WTC11 (cell line): ENCODE measurements around the gene TNNT3. TPM values are rescaled to one million over a fixed set of nuclear protein-coding genes. Genes with fewer than 3 reads are reported as not detected.

Experiments used
- ATAC-seq: fragments of 200-7000 bp; cut with Tn5 transposase; 2 replicates; pipeline ENCODE4 v1.10.0; 2021; ENCODE audit warnings: mild to moderate bottlenecking, moderate library complexity
- CTCF ChIA-PET: fragments of 300-600 bp; sonication (Branson Sonifier 250); formaldehyde crosslinking; loops from one replicate; lab custom pipeline; 2021; ENCODE audit warnings: antibody characterized with exemption; lab: Charles Lee
- POLR2A ChIA-PET: fragments of 350-600 bp; sonication (Branson Sonifier 250); formaldehyde crosslinking; loops from one replicate; lab custom pipeline; 2021; ENCODE audit warnings: antibody characterized with exemption; lab: Charles Lee
- DNase-seq: peaks from one replicate; pipeline ENCODE4 v3.0.0; 2021; ENCODE audit warnings: low spot score
- H3K27ac Mint-ChIP-seq: 2 replicates; pipeline ENCODE4 v1.8.0; 2021; ENCODE audit warnings: mixed read lengths
- H3K27me3 Mint-ChIP-seq: 2 replicates; pipeline ENCODE4 v1.8.0; 2021; ENCODE audit warnings: low read depth, mild to moderate bottlenecking, moderate library complexity, mixed read lengths
- H3K36me3 Mint-ChIP-seq: 2 replicates; pipeline ENCODE4 v1.8.0; 2021; ENCODE audit warnings: mixed read lengths
- H3K4me1 Mint-ChIP-seq: 2 replicates; pipeline ENCODE4 v1.8.0; 2022; ENCODE audit warnings: mixed read lengths
- H3K4me3 Mint-ChIP-seq: 2 replicates; pipeline ENCODE4 v1.8.0; 2021; ENCODE audit warnings: mild to moderate bottlenecking, moderate library complexity, mixed read lengths
- H3K9me3 Mint-ChIP-seq: 2 replicates; pipeline ENCODE4 v1.8.0; 2021; ENCODE audit warnings: mixed read lengths
- ATF2 ChIP-seq: sonication (generic); formaldehyde crosslinking; IDR thresholded peaks from 2 replicates; pipeline ENCODE4 v1.8.1; 2022; ENCODE audit warnings: low read depth, missing genetic modification reagents, borderline replicate concordance
- CREM ChIP-seq: sonication (generic); formaldehyde crosslinking; IDR thresholded peaks from 2 replicates; pipeline ENCODE4 v1.8.1; 2022; ENCODE audit warnings: mild to moderate bottlenecking, missing genetic modification reagents, moderate library complexity
- FOXJ3 ChIP-seq: sonication (generic); formaldehyde crosslinking; IDR thresholded peaks from 2 replicates; pipeline ENCODE4 v1.9.0; 2021; ENCODE audit warnings: missing genetic modification reagents, mild to moderate bottlenecking, borderline replicate concordance
- IRF2 ChIP-seq: sonication (generic); formaldehyde crosslinking; IDR thresholded peaks from 2 replicates; pipeline ENCODE4 v1.8.0; 2022; ENCODE audit warnings: low read depth, missing genetic modification reagents, borderline replicate concordance
- MXD4 ChIP-seq: fragments of 250-450 bp; sonication (Bioruptor Pico); IDR thresholded peaks from 2 replicates; pipeline ENCODE4 v1.8.0; 2021; ENCODE audit warnings: mild to moderate bottlenecking, moderate library complexity, borderline replicate concordance
- NR3C1 ChIP-seq: sonication (generic); formaldehyde crosslinking; conservative IDR thresholded peaks from 2 replicates; pipeline ENCODE4 v1.8.1; 2023; ENCODE audit warnings: low read depth, mild to moderate bottlenecking, missing genetic modification reagents
- PREB ChIP-seq: sonication (generic); formaldehyde crosslinking; IDR thresholded peaks from 2 replicates; pipeline ENCODE4 v1.8.1; 2022; ENCODE audit warnings: mild to moderate bottlenecking, missing genetic modification reagents, moderate library complexity, borderline replicate concordance
- RELA ChIP-seq: sonication (generic); formaldehyde crosslinking; IDR thresholded peaks from 2 replicates; pipeline ENCODE4 v1.8.1; 2022; ENCODE audit warnings: missing genetic modification reagents, mild to moderate bottlenecking, borderline replicate concordance
- SP1 ChIP-seq: sonication (generic); formaldehyde crosslinking; conservative IDR thresholded peaks from 2 replicates; pipeline ENCODE4 v1.8.1; 2022; ENCODE audit warnings: missing genetic modification reagents
- TEAD4 ChIP-seq: sonication (generic); formaldehyde crosslinking; IDR thresholded peaks from 2 replicates; pipeline ENCODE4 v1.8.0; 2022; ENCODE audit warnings: mild to moderate bottlenecking, missing genetic modification reagents
- TP53 ChIP-seq: sonication (generic); formaldehyde crosslinking; IDR thresholded peaks from 2 replicates; pipeline ENCODE4 v1.8.1; 2023; ENCODE audit warnings: mild to moderate bottlenecking, missing genetic modification reagents
- ZNF219 ChIP-seq: sonication (generic); formaldehyde crosslinking; IDR thresholded peaks from 2 replicates; pipeline ENCODE4 v1.8.0; 2023; ENCODE audit warnings: missing genetic modification reagents, mild to moderate bottlenecking, borderline replicate concordance
- ZNF396 ChIP-seq: fragments of 250-450 bp; sonication (Bioruptor Pico); IDR thresholded peaks from 2 replicates; pipeline ENCODE4 v1.8.0; 2021; ENCODE audit warnings: mild to moderate bottlenecking, moderate library complexity, borderline replicate concordance
- ZNF416 ChIP-seq: fragments of 250-450 bp; sonication (Bioruptor Pico); IDR thresholded peaks from 2 replicates; pipeline ENCODE4 v1.9.0; 2021; ENCODE audit warnings: mild to moderate bottlenecking, inconsistent platforms
- total RNA-seq: library from RNA; stranded (reverse); gene quantifications from 3 replicates; pipeline ENCODE4 v1.2.3, GENCODE V29; 2021
- TF ChIP-seq, protein P1 (sequence below): fragments of 250-450 bp; sonication (Bioruptor Pico); IDR thresholded peaks from 2 replicates; pipeline ENCODE4 v1.9.0; 2021; ENCODE audit warnings: mild to moderate bottlenecking
- TF ChIP-seq, protein P2 (sequence below): fragments of 250-450 bp; sonication (Bioruptor Pico); IDR thresholded peaks from 2 replicates; pipeline ENCODE4 v1.9.0; 2021; ENCODE audit warnings: mild to moderate bottlenecking
- TF ChIP-seq, protein P3 (sequence below): sonication (generic); formaldehyde crosslinking; IDR thresholded peaks from 2 replicates; pipeline ENCODE4 v1.8.1; 2023; ENCODE audit warnings: mild to moderate bottlenecking, missing genetic modification reagents, borderline replicate concordance
- TF ChIP-seq, protein P4 (sequence below): sonication (generic); formaldehyde crosslinking; IDR thresholded peaks from 2 replicates; pipeline ENCODE4 v1.8.0; 2022; ENCODE audit warnings: mild to moderate bottlenecking, missing genetic modification reagents

The TNNT3 gene
- total RNA-seq, 1 experiment from 2014 or later = not detected

- H3K27me3 Mint-ChIP-seq = no peaks in the 10 kb centered on the region
- TF ChIP-seq FOXJ3 (CRISPR knock-in tag) (no peak), TEAD4 (CRISPR knock-in tag) (no peak), ZNF396 (no peak), SP1 (CRISPR knock-in tag) (no peak), ATF2 (no peak), IRF2 (CRISPR knock-in tag) (no peak), MXD4 (no peak), RELA (CRISPR knock-in tag) (no peak), NR3C1 (CRISPR knock-in tag) (no peak), CREM (no peak), TP53 (CRISPR knock-in tag) (no peak), ZNF416 (CRISPR knock-in tag) (no peak)
- TF ChIP-seq, protein P1, sequence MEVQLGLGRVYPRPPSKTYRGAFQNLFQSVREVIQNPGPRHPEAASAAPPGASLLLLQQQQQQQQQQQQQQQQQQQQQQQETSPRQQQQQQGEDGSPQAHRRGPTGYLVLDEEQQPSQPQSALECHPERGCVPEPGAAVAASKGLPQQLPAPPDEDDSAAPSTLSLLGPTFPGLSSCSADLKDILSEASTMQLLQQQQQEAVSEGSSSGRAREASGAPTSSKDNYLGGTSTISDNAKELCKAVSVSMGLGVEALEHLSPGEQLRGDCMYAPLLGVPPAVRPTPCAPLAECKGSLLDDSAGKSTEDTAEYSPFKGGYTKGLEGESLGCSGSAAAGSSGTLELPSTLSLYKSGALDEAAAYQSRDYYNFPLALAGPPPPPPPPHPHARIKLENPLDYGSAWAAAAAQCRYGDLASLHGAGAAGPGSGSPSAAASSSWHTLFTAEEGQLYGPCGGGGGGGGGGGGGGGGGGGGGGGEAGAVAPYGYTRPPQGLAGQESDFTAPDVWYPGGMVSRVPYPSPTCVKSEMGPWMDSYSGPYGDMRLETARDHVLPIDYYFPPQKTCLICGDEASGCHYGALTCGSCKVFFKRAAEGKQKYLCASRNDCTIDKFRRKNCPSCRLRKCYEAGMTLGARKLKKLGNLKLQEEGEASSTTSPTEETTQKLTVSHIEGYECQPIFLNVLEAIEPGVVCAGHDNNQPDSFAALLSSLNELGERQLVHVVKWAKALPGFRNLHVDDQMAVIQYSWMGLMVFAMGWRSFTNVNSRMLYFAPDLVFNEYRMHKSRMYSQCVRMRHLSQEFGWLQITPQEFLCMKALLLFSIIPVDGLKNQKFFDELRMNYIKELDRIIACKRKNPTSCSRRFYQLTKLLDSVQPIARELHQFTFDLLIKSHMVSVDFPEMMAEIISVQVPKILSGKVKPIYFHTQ (CRISPR knock-in tag) = no peak
- TF ChIP-seq, protein P2, sequence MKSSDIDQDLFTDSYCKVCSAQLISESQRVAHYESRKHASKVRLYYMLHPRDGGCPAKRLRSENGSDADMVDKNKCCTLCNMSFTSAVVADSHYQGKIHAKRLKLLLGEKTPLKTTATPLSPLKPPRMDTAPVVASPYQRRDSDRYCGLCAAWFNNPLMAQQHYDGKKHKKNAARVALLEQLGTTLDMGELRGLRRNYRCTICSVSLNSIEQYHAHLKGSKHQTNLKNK (CRISPR knock-in tag) = no peak
- TF ChIP-seq, protein P3, sequence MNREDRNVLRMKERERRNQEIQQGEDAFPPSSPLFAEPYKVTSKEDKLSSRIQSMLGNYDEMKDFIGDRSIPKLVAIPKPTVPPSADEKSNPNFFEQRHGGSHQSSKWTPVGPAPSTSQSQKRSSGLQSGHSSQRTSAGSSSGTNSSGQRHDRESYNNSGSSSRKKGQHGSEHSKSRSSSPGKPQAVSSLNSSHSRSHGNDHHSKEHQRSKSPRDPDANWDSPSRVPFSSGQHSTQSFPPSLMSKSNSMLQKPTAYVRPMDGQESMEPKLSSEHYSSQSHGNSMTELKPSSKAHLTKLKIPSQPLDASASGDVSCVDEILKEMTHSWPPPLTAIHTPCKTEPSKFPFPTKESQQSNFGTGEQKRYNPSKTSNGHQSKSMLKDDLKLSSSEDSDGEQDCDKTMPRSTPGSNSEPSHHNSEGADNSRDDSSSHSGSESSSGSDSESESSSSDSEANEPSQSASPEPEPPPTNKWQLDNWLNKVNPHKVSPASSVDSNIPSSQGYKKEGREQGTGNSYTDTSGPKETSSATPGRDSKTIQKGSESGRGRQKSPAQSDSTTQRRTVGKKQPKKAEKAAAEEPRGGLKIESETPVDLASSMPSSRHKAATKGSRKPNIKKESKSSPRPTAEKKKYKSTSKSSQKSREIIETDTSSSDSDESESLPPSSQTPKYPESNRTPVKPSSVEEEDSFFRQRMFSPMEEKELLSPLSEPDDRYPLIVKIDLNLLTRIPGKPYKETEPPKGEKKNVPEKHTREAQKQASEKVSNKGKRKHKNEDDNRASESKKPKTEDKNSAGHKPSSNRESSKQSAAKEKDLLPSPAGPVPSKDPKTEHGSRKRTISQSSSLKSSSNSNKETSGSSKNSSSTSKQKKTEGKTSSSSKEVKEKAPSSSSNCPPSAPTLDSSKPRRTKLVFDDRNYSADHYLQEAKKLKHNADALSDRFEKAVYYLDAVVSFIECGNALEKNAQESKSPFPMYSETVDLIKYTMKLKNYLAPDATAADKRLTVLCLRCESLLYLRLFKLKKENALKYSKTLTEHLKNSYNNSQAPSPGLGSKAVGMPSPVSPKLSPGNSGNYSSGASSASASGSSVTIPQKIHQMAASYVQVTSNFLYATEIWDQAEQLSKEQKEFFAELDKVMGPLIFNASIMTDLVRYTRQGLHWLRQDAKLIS = no peak
- TF ChIP-seq, protein P4, sequence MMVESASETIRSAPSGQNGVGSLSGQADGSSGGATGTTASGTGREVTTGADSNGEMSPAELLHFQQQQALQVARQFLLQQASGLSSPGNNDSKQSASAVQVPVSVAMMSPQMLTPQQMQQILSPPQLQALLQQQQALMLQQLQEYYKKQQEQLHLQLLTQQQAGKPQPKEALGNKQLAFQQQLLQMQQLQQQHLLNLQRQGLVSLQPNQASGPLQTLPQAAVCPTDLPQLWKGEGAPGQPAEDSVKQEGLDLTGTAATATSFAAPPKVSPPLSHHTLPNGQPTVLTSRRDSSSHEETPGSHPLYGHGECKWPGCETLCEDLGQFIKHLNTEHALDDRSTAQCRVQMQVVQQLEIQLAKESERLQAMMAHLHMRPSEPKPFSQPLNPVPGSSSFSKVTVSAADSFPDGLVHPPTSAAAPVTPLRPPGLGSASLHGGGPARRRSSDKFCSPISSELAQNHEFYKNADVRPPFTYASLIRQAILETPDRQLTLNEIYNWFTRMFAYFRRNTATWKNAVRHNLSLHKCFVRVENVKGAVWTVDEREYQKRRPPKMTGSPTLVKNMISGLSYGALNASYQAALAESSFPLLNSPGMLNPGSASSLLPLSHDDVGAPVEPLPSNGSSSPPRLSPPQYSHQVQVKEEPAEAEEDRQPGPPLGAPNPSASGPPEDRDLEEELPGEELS (CRISPR knock-in tag) = no peak
- TF ChIP-seq, all 79 proteins: peak for 0
- ChIA-PET POLR2A (no interaction called here), CTCF (interaction anchor here (0.6 to 5.5 kb wide), 12 partner anchors 12 to 317 kb away, joined by 3 to 25 read pairs (median 5); partner anchors contain the start of gene H19)
- no peak overlapping the region for H3K27ac Mint-ChIP-seq
- no peaks in the 10 kb centered on the region for H3K4me1 Mint-ChIP-seq
- no peaks in the 10 kb centered on the region for H3K36me3 Mint-ChIP-seq
- no peak overlapping the region for H3K4me3 Mint-ChIP-seq
- DNase-seq (no peak), ATAC-seq (no peak; the same call in 1 of the 2 replicates)
- no peaks in the 10 kb centered on the region for H3K9me3 Mint-ChIP-seq
Measured at GRCh38 chr11:1969776-1970175, 50.3 kb downstream of the TNNT3 start.

- H3K4me1 Mint-ChIP-seq = no peaks in the 10 kb centered on the region
- DNase-seq (peak; percentile 6), ATAC-seq (no peak)
- no peaks in the 10 kb centered on the region for H3K27me3 Mint-ChIP-seq
- no peaks in the 10 kb centered on the region for H3K9me3 Mint-ChIP-seq
- no peak overlapping the region for H3K4me3 Mint-ChIP-seq
- ChIA-PET CTCF (interaction anchor here (1.1 to 5.5 kb wide), 2 partner anchors 89 to 318 kb away, joined by 3 to 25 read pairs; no protein-coding TSS in a partner anchor), POLR2A (no interaction called here)
- H3K27ac Mint-ChIP-seq = no peak overlapping the region
- TF ChIP-seq ZNF219 (CRISPR knock-in tag) (no peak), PREB (CRISPR knock-in tag) (no peak)
- no peaks in the 10 kb centered on the region for H3K36me3 Mint-ChIP-seq
Measured at GRCh38 chr11:1970956-1971355, 51.5 kb downstream of the TNNT3 start.
